HG03521 (cell line): ENCODE data around the gene CHMP3.
"Not testable (repeated sequence)": the region's sequence is repeated elsewhere in the genome, so short reads cannot be mapped to it uniquely, and the experiment has no call there.

Source experiments
- ATAC-seq: cut with Tn5 transposase; IDR thresholded peaks from one replicate; pipeline ENCODE4 v1.9.1; 2021; ENCODE audit warnings: mild to moderate bottlenecking, moderate library complexity; ENCODE audit not compliant: unreplicated experiment

Gene CHMP3

DNA sequence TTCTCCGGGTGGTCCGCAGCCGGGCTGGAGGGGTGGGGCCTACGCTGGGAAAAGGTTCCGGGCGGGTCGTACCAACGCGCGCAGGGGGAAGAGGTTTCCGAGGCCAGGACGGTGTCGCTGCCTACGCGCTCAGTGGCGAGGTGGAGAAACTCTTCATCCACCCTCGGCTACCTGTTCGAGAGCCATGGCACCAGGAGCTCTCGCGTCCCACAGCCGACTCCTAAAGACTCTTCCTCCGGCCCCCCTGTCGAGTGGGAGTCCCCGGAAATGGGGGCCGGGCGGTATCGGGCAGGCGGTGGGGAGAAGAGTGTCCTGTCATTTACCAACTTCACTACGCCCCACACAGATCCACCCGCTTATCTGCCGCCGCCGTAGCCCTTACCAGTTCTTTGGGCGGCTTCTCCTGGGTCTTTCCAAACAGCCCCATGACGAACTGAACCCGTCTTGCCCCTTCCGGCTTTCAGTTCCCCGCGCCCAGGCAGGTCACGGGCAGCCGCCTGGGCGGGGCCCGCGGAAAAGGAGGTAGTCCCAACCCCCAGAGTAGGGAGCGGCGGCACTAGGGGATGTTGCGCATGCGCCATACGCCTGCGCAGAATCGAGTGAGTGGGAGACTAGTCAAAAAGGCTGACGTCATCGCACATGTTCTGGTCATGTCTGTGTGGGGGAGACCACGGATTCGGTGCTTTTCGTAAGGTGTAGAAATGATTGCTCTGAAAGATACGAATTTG lies at the start of gene CHMP3:
Gene CHMP3 (minus strand): TSS at position 522 of the 728 bp plus-strand sequence. CDS start 95 bp downstream, at position 427.
- peak; percentile 89 for ATAC-seq

DNA sequence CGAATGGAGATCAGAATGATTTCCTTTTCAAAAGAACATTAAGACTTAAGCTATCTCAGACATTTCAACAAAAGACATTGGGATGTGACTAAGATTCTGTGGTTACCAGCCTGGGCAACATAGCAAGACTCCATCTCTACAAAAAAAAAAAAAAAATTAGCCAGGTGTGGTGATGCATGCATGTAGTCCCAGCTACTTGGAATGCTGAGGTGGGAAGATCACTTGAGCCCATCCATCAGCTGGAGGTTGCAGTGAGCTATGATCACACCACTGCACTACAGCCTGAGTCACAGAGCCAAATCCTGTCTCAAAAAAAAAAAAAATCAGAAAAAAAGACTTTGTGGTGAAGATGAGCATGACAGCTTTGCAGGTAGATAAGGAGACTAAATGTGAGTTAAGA lies 47.6 kb upstream of the CHMP3 start:
- ATAC-seq, result no peak

DNA sequence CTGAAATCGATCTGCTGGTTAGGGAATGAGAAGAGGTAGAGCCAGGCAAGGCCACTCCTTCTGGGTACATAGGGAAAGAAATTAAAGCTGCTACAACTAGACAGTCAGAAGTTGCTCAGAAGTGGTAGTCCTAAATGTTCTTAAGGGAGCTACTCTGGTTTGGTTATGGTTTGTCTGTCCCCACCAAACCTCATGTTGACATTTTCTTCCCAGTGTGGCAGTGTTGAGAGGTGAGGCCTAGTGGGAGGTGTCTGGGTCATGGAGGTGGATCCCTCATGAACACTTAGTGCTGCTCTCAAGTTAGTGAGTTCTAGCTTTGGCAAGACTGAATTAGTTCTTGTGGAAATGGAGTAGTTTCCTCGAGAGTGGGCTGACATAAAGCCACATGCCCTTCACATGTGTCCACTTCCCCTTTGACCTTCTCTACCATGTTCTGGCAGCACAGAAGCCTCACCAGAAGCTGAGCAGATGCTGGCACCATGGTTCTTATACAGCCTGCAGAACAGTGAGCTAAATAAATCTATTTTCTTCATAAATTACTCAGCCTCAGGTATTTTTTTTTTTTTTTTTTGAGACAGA lies 45.7 kb upstream of the CHMP3 start:
- no peak for ATAC-seq

DNA sequence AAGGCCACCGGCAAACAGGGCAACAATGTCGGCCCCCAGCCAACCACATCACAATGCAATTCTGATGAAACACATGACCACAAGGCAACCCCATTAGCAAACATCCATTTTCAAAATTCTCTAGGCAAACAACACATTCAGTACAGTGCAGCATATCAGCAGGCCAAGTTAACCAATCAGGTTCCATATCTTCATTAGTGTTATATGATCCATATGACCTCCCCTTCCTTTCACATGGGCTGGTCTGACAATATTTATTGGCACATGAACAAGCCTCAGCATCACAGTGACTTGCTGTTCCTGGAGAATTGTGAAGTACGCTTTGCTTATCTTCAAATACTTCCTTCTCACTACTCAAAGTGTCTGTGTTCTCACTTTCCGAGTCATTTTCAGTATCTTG lies 40.7 kb upstream of the CHMP3 start:
- ATAC-seq, result no peak

DNA sequence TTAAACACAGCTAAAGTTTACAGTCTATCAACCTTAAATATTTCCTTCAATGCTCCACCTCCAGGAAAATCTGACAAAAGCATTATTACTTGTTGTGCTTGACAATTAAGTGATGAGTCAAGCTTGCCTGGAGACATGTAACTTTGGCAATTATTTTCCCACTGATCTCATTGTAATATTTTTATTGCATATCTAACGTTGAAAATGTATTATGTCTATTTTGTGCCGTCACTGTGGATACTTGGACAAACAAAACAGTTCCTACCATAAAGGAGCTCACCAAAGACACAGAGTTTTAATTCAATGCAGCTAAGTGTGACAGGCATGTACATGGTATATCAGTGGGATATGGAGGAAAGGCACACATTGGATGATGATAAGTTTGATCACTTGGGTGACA lies 35.7 kb upstream of the CHMP3 start:
- ATAC-seq, result no peak

DNA sequence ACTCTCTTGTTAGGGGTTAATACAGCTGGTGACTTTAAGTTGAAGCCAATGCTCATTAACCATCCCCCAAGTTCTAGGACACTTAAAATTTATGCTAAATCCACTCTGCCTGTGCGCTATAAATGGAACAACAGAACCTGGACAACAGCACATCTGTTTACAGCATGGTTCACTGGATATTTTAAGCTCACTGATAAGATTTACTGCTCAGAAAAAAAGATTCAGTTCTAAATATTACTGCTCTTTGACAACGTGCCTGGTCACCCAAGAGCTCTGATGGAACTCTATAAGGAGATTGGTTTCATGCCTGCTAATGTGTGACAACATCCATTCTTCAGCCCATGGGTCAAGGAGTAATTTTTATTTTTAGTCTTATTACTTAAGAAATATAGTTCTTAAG lies 32.9 kb upstream of the CHMP3 start:
- ATAC-seq, result no peak

DNA sequence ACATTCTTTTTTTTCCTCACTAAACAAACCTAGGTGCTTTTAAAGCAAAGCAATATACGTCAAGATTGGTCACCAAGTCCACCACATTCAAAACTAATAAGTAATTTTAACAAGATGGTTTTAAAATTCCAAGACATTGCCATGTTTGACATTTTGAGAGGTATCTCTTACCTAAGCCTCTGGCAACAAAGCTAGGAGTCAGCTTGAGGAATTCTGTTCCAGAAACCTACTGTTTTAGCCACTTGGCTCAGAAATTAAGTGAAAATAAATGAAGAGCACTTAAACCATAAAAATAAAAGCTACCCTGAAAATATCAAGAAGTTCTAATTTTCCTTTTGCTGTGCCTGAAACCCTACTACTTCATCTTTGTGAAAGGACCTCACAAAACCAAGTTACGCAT lies 30.0 kb upstream of the CHMP3 start:
- ATAC-seq, result no peak

DNA sequence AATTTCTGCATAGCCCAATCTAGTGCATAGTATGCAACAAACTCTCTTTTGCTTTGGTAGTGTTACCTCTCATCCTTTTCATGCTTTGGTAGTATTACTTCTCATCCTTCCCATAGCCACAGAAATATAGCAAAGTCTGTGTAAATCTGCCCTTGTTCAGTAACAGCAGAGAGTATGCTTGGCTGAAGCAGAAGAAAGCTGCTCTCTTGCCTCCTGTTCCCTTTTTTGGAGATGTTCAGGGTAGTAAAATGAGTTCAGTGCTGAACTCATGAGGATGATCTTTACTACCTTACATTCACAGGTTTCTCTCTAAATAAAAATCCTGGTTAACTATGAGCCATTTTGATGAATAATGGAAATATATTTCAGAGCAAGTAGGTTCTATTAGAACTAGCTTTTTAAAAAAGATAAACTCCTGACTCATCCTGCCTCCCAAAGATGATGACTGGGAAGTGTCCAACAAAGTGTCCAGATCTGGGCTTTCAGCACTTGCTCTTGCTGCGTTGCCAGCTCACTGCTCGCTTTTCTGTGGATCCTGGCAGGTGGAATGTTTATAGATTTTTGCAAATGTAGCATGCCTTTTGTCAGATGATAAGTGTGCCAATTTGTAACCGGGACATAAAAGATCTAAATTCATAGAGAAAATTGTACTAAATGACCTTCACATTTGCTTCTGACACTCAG lies 29.4 kb upstream of the CHMP3 start:
- no peak for ATAC-seq

DNA sequence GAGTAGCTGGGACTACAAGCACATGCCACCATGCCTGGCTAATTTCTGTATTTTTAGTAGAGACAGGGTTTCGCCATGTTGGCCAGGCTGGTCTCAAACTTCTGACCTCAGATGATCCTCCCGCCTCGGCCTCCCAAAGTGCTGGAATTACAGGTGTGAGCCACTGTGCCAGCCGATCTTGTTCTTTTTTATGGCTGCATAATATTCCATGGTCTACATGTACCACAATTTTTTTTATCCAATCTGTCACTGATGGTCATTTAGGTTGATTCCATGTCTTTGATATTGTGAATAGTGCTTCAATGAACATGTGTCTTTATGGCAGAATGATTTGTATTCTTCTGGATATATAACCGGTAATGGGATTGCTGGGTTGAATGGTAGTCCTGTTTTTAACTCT lies 26.5 kb upstream of the CHMP3 start:
- not testable (repeated sequence) for ATAC-seq

DNA sequence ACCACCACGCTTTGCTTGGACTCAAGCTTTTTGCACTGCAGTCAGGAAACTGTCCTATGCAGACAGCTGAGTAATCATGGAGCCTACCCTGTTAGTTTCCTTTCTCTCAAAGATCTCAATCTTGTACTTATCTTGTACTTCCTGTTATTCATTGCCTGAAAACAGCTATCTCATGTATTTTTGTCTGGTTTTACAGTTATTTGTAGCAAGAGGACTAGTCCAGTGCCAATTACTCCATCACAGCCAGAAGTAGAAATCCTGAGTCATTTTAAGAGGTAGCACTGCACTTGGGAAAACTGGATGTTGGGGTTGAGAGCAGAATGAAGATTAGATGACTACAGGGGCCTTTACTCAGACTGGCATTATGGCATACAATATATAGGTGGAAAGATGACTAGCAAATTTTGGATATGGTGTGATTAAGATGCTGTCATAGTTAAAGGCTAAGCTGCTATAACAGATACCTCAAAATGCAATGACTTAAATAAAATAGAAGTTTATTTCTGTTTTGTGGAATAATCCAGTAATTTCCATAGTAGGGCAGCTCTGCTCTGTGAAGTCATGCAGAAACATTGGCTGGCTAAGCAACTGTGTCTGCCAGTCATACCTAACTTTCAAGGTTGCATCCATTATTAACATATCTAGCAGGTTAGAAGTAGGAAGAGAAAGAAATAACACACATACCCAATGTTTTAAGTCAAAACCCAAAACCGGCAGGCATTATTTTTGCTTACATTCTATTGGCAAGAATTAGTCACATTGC lies 21.1 kb upstream of the CHMP3 start:
- peak; percentile 48 for ATAC-seq

DNA sequence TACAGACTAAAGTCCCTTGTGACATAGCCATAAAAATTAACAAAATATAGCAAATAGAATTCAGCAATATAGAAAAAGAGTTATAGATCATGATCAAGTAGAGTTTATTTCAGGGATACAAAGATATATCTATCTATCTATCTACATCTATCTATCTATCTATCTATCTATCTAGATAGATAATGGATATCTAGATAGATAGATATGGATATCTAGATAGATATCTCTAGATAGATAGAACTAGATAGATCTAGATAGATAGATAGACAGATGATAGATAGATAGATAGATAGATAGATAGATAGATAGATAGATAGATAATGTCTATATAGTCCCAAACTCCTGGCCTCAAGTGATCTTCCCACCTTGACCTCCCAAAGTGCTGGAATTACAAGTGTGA lies 17.3 kb upstream of the CHMP3 start:
- ATAC-seq, result no peak

DNA sequence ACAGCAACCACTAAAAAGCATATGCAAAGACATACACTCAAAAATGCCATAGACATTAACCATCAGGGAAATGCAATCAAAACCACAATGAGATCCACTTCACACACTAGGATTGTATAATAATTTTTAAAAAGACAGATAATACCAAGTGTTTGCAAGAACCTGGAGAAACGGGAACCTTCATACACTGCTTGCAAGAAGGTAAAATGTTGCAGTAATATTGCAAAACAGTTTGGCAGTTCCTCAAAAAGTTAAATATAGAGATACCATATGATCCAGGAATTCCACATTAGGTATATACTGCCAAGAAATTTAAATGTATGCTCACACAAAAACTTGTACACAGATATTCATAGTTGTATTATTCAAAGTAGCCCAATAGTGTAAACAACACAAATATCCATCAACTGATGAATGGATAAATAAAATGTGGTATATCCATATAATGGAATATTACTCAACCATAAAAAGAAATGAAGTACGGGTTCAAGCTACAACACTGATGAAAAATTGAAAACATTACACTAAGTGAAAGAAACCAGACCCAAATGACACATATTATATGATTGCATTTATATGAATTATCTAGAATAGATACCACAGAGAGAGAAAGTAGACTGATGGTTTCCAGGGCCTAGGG lies 14.7 kb upstream of the CHMP3 start:
- ATAC-seq, result no peak

DNA sequence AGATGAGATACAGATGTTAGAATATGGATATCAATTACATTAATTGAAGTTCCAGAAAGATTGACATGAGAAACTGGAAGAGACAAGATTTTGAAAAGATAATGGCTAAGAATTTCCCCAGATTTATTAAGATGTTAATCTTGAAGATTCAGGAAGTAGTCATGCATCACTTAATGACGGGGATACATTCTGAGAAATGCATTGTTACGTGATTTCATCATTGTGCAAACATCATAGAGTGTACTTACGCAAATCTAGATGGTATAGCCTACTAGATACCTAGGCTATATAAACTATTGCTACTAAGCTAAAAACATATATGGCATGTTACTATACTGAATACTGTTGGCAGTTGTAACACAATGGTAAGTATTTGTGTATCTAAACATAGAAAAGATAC lies 6.8 kb upstream of the CHMP3 start:
- ATAC-seq, result no peak

DNA sequence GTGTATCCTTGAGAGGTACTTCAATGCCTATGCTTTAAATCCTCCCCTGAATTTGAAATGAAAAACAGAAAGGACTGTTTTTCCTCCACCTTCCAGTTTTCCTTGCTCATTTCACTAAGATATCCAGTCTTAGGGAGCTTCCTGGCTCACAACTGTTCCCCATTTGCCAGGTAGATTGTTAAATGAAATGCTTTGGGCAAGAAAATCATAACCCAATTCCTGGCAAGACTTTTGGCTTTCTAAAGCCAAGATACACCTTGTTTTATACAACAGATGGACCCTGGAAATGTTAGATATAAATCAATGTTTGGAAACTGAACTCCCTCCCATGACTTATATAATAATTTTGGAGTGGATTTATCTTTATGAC lies 3.6 kb upstream of the CHMP3 start:
- ATAC-seq, result no peak

DNA sequence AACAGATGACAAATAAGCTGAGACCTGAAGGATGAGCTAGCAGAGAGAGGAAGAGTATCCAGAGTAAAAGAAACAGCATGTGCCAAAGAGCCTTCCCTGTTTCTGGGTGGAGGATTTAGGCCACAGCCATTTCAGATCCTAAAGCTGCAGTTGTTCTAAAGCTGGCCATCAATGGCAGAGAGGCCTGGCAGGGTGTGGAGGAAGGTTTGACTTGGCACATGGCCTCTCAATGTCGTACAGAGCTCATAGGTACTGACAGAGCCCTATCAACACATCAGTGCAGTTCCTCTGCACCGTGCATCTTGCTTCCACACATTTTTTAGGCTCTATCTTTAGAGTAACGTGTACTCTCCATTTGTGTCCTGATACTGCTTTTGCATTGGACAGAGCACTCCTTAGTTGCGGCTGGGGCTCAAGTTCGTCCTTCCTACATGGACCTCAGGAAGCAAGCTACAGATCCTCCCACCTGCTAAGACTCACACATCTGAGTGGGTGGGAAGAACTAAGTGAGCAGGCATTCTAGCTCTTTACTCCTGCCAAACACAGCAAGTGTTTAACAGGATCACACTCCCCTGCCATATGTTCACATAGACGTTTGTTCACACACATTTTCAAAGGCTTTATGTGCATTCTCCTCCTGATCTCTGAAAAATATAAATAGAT lies 3.0 kb upstream of the CHMP3 start:
- no peak for ATAC-seq

DNA sequence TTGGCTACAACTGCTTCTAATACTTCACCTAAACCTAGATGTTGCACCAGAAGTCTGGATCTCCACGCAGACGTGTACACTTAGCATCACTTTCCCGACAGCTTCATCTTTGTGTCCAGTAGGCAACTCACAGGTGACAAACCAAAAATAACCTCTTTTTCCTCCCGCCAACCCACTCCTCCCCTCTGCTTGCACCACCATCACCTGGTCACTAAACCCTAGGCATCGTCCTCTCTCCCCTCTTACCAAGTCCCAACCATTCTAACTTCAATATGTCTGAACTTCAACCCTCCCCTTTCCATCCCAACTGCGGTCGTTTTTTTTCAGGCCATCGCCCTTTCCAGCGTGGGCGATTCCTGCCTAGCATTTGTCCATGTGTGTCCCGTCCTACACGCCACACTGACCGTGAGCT lies 413 bp upstream of the CHMP3 start:
- no peak for ATAC-seq

DNA sequence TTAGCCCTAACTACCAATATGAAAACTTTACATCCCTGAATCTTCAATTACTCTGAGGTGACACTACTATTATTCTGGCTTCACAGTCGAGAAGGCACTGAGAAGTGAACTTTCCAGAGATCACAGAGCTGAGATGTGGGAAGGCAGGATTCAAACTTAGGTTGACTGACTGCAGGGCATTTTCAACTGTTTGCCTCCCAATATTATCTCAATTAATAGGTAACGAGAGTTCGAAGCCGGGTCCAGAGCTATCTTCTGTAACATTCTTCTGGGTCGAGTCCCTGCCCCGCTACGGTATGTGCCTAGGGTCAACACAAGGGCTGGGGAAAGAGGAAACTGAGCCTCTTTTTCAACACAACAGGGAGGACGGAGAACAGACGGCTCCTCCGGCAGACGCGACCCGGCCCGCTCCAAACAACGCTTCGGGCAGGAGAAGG lies 740 bp downstream of the CHMP3 start:
- no peak for ATAC-seq

DNA sequence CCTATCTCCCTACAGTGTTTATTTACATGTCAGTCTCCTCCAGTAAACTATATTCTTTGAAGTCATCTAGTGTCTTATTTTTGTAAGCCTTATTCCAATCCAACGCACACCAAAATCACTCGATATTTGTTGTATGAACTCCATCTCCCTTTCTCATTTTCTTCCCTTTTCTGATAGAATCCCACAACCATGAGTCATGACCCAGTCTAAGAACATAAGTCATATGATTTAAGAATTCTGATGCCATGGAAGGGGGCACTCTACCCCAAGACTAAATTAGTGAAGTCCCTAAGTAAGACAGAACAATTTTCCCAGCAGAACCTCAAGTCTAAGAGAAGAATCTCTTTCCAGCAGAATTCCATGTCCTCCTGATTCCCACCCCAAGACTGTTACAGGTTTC lies 5.4 kb downstream of the CHMP3 start:
- ATAC-seq, result no peak

DNA sequence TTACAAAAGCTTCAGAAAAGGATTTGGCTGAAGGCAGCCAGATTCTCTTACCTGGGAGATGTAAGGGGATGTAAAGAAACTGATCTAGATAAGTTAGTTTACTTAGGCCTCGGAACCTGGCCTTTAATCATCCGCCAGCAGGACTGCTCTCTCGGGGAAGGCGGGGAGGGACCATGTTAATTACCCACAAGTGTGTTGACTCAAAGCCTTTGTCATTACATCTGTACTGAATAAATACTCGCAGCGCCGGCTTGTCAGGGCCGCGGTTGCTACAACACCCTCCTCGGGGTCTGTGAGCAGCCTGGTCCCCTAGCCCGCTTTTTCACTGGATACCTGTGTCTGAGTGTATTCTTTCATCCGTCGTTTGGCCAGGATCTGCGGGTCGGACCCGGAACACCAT lies 6.7 kb downstream of the CHMP3 start:
- no peak for ATAC-seq

DNA sequence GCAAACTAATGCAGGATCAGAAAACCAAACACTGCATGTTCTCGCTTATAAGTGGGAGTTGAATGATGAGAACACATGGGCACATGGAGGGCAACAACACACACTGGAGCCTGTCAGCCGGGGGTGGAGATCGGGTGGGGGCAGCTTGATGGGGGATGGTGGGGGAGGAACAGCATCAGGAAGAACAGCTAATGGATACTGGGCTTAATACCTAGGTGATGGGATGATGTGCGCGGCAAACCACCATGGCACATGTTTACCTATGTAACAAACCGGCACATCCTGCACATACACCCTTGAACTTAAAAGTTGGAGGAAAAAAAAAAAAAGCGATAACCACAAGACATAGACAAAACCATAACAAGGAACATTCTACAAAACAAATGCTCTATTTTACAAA lies 10.4 kb downstream of the CHMP3 start:
- no peak for ATAC-seq
